HEK293 (cell line): ENCODE results near the gene ITGB6.

ENCODE experiments used
- CTCF ChIP-seq: fragments of 450-650 bp; formaldehyde crosslinking; IDR thresholded peaks from 2 replicates; pipeline ENCODE4 v1.5.1; 2016; ENCODE audit warnings: missing biosample characterization, missing genetic modification characterization
- ZBTB11 ChIP-seq: fragments of 450-650 bp; formaldehyde crosslinking; conservative IDR thresholded peaks from 2 replicates; pipeline ENCODE4 v1.5.1; 2016; ENCODE audit warnings: low read depth, missing biosample characterization, missing genetic modification characterization
- ZNF513 ChIP-seq: fragments of 450-650 bp; IDR thresholded peaks from 2 replicates; pipeline ENCODE4 v1.5.1; 2018; ENCODE audit warnings: missing biosample characterization, missing genetic modification characterization
- ZNF610 ChIP-seq: fragments of 450-650 bp; formaldehyde crosslinking; IDR thresholded peaks from 2 replicates; pipeline ENCODE4 v1.5.1; 2016; ENCODE audit warnings: missing biosample characterization, missing genetic modification characterization, borderline replicate concordance
- ZNF701 ChIP-seq: fragments of 450-650 bp; formaldehyde crosslinking; IDR thresholded peaks from 2 replicates; pipeline ENCODE4 v1.5.1; 2016; ENCODE audit warnings: missing biosample characterization, missing genetic modification characterization

GRCh38 chr2:160197587-160197986, 2.5 kb downstream of the ITGB6 start:
- TF ChIP-seq CTCF (tag by site-specific recombination), result no peak
- TF ChIP-seq ZBTB11 (tag by site-specific recombination), result no peak
- no peak for TF ChIP-seq ZNF513
- no peak for TF ChIP-seq ZNF610 (tag by site-specific recombination)
- no peak for TF ChIP-seq ZNF701 (tag by site-specific recombination)
